ENCODE results near the gene ZMYM4.

DNA sequence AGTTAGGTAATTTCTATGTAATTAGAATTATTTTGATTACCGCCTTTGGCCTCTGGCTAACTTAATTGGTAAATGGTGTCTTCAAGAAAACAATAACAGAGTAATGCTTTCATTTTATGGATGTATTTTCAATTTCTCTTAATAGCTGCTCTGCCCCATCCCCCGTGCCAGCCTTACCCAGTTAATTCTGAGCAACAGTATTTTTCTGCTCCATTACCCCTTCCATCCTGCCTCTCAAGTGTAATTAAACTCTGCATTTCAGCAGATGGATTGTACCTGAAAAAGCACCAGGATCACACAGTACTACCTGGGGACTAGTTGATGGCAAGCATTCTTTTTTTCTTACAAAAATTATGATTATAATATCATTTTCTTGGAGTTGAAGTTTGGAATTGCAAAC, 184.5 kb downstream of the ZMYM4 start:
- TF ChIP-seq ISL1 (CRISPR knock-in tag; IDR thresholded peaks at IDR 0.05) = no peak
- no peak for TF ChIP-seq ZFP3 (CRISPR knock-in tag; IDR thresholded peaks at IDR 0.05)
- no peak for TF ChIP-seq SNAI2 (CRISPR knock-in tag; IDR thresholded peaks at IDR 0.05)
- no peak for TF ChIP-seq ESRRG (CRISPR knock-in tag; IDR thresholded peaks at IDR 0.05)

Data from SK-N-SH treated with all-trans-retinoic acid at 6 μM for 48 hours (cell line).